NCI-H526 treated with DMSO at 0.1 percent for 48 hours (cell line): ENCODE results near the gene TEX36.
"Not testable (repeated sequence)": the region's sequence is repeated elsewhere in the genome, so short reads cannot be mapped to it uniquely, and the experiment has no call there.

Source experiments
- DNase-seq: peaks from one replicate; lab custom pipeline; 2025; lab: John Stamatoyannopoulos, UW

Gene TEX36, protein sequence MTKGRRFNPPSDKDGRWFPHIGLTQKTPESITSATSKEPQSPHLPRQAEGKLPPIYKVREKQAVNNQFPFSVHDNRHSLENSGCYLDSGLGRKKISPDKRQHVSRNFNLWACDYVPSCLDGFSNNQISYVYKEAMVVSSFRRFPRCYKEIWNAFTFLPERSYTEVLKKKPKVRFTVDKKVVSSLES

DNA sequence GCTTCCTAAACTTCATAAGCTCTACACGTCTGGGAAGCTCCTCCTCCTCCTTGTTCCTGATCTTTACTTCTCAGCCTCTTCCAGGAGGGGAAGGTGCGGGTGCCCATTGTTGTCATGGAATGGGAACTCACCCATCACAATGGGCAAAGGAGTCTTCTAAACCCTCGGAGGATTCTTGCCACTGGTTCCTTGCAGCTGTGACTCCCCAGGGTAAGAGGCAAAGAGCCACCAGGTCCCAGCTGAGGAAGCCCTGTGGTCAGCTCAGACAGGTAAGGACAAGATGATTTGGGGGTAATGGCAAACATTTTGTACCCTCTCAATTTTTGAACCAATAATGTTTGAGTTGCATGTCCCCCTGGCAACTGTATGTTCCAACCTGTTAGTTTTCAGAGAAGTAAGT, at the start of gene TEX36:
TEX36 (minus strand) TSS at position 101 of the 400 bp plus-strand sequence. CDS start 174 bp downstream, outside the sequence.
- no peak for DNase-seq

DNA sequence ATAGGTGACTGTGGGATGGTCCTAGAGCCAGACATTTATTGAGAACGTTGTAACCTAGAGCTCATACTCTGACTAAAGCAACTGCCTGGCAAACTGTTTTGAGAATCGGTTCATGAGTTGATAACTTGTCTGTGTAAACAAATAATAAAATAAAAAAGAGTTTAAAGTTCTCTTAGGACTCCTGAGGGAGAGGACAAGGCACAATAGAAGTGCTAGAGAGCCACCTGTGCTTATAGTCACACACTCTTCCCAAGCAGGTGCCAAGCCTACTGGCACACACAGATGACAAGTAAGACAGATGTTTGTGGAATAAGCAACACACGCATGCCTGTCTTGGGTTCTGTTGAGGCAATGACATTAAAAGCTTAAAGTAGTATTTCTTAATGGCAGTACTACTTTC, 44.5 kb upstream of the TEX36 start:
- no peak for DNase-seq

DNA sequence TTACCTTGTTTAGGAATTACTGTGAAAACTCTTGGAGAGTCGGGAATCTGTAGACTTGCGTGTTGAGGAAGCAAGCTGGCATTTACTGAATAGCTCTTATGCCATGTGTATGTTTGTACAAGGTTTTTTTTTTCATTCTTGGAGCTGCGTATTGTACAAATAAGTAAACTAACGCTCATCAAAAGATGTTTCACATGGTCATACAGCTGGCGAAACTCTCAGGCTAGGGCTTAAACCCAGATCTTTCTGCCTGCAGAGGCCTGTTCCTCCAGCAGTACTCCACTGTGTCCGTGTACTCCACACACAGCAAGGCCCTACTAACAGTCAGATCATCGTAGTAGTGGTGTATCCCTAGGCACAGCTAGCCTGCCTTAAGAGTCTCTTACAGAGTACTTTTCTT, 44.0 kb upstream of the TEX36 start:
- DNase-seq = no peak

DNA sequence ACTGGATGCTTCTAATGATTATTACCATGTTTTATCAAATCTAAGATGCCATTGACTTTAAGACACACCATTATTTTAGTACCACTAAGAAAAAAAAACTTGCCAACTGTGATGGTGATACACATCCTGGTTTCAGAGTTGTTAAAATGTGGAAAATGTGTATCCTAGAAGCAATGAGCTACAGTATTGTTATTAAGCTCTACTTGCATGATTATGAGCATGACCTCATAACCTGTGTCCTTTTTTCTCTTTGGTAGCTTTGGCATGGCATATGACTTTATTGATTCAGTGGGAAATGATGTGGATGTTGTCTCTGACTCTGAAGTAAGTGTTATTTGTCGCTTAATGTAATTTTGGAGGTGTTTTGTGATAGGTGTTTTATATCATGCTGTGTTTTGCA, 39.8 kb upstream of the TEX36 start:
- DNase-seq = no peak

DNA sequence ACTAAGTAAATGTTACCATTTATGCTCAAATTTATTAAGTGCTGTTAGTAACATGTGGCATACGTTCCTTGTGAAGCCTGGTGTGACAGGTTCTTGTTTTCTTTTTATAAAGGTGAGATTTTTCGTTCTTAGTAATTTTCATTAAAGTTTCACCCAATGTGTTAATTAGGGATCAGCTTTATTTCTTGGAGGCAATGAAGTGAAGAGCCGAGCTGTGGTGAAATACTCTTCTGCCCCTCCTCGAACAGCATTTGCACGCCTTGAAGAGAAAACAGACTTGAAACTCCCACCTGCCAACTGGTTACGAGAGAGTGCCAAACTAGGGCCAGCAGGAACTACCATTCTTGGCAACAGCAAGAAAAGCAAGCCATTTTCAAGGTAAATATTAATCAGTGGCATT, 38.1 kb upstream of the TEX36 start:
- no peak for DNase-seq

DNA sequence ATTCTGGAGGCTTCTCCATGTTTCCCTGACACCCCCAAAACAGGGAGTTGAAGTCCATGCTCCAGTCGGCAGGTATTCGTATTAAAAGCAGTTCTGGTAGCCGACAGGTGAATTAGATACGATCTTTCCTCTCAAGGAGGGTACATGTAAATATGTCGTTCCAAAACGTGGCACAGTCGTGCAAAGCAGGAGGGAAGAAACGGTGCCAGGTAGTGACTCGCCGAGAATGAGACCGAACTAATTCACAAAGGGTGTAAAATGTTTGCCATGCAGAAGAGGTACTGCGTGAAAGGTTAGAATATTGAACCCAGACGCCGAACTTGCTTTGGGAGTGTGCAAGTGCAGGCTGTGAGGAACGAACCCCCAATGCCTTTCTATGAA, 37.0 kb upstream of the TEX36 start:
- DNase-seq = no peak

DNA sequence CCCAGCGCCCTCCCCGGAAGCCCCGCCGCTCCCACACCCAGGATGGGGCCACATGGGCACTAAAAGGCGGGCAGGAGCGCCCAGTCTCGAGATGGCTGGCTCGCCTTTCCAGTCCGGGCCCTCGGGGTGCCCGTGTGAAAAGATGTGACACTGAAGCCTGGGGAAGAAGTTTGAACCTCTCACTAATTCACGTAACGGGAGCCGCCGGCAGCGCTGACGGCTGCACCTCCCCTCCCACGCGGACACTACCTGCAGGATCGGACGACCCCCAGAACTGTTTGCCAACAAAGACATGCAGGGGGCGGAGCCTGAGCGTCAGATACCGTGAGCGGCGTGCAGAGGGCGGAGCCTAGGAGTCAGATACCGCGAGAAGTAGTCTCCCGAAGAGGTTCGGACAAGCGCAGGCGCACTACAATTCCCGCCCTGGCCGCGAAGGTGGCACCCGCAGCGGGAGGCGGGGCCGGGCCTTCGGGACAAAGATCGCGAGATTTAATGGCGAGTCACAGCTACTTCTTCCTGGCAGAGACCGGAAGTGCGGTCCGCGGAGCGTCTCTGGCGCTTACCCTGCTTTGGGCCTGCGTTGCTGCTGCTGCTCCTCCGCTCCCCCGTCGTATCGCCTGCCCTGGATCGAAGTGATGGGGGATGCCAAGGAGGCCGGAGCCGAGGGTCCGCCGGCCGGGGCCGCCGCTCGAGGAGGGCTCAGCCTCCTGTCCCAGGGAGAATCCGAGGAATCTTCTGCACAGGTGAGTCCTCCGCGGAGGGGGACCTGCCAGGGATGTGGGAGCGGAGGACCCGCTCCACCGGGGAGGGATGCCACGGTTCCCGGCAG, 36.4 kb upstream of the TEX36 start, which contains the start of gene EDRF1:
EDRF1 (plus strand) TSS at position 537 of the 829 bp plus-strand sequence; CDS start at position 636, 99 bp downstream.
- DNase-seq = peak; percentile 92

DNA sequence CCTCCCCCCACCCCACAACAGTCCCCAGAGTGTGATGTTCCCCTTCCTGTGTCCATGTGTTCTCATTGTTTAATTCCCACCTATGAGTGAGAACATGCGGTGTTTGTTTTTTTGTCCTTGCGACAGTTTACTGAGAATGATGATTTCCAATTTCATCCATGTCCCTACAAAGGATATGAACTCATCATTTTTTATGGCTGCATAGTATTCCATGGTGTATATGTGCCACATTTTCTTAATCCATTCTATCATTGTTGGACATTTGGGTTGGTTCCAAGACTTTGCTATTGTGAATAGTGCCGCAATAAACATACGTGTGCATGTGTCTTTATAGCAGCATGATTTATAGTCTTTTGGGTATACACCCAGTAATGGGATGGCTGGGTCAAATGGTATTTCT, 31.8 kb upstream of the TEX36 start:
- DNase-seq = not testable (repeated sequence)

DNA sequence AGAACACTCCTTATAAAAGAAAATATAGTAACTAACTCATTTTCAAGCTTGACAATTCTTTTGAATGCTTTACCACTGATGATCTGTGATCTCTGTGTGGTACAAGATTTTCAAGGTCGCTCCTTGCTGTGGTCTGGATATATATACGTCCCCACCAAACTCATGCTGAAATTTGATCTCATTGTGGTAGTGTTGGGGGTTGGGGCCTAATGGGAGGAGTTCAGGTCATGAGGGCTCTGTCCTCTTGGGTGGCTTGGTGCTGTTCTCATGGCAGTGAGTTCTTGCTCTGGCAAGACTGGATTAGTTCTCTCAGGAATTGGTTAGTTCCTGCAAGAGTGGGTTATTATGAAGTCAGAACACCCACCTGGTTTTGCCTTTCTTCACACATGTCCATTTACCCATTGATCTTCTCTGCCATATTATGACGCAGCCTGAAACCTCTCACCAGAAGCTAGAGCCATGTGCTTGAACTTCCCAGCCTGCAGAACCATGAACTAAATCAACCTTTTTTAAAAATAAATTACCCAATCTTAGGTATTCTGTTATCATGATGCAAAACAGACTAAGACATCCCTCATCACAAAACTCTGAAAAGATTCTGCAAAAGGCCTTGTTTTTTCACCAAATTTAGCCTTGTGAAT, 28.3 kb upstream of the TEX36 start:
- no peak for DNase-seq

DNA sequence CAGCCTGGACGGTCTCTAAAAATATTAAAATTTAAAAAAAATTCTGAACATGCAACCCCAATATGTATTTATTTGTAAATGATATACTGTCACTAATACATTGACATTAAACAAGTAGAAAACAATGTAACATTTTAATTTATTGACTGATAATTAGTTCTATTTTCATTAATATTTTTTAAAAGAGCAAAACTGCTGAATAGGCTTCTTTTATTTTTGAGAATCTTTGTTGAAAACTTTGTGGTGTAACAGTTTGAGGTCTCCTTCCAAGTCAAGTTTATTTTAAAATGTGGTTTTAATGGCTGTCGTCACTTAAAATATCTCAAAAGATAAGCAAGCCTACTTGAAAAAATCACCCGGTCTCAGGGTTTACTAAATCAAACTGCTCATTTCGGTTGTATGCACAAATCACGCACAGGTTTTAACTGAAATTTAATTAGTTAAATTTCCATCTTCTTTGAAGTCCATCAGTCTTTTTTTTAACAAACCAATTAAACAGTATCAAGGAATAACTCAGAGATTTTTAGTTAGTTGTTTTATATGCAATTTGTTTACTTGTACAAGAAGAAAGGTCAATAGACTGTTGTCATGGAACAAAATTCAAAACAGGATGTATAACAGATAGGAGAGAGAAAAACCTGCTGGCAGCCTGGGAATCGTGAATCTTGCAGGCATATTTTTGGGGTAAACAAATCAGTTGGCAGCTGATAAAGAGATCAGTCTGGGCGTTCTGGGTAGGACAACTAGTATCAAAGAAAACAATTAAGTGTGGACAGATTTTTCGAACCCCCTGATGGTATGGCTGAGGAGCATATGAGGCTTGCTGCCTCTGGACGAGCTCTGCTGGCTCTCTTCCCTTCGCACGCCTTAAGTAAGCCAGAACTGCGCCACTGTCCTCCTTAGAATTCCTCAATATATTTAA, 26.9 kb upstream of the TEX36 start:
- no peak for DNase-seq

DNA sequence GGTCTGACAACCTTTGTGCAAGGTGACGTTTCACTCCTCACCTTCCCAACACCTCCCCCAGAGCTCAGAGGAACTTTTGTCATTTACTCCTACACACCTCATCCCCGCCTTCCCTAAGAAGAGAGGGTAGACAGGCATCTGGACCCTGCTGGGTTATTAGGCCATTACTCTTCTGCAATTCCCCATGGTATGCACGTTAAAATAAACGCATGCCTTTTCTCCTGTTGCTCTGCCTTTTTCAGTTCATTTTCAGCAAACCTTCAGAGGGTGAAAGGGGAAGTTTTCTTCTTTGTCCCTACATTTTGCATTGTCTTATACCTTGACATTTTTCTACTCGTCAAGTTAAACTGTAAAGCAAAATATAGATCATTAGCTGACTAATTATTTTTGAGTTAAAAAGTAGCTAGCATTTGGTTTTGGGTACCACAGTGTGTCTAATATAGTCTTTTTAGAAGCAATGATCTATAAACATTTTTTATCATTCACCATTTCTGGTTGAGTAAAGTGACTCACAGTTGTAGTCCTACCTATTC, 26.1 kb upstream of the TEX36 start:
- no peak for DNase-seq

DNA sequence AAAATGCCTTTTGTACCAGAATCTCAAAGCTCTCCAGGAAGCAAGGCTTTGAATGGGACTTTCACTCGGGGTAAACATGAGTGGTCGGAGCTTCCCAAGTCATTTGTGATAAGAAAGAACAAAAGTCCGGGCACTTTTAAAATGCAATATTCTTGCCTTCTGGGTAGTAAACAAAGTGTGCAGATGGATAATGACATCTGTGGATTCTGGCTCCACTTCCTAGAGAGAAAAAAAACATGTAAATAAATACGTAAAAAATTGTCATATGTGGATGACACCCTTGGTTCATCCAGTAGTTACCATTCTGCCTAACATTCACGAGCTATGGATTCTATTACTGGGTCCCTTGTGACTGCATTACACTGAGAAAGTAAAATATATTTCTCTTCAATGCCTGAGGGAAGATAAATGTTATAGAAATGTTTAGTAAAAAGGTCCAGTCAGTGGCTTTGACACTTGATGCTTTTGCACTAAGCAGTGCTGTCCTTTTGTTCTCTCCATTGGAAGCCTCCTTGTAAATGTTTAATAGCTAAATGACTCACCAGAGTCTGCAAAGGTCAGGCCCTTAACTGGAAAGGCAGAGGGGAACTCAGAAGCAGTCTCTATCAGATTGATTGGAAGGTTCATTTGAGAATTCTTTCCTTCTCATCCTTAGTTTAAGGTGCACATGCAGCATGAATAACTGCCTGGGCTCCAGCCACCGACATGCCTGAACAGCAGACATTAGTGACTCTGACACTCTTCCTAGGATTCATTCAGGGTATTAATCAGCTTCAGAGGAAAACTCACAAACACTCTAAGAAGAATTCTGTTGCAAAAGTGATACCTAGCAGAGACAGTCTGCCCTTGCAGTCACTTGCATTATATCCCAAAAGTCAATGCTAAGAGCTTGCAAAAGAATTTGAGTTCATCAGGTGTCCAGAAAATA, 24.8 kb upstream of the TEX36 start:
- no peak for DNase-seq

DNA sequence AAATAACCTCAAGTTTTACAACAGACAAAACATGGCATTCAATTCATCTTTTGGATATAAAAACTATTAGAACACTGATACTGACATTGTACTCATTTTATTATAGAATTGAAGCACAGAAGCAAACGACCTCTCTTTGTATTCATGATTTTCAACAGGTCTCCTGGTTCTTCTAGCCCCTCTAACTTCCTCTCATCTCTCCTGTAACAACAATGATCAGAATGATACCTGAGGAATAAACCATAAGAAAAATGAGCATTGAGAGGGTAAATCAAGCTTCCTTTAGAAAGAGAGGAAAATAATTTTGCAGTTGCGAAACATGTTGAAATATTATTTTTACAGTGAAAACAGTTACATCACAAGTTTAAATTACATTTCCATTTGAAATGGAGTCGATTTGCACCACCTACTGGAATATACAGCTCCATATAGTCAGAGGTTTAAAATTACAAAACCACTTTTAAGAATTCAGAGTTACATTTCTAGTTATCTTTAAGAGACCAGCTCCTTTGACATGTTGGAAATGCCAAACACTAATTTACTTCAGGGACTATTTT, 17.5 kb upstream of the TEX36 start:
- no peak for DNase-seq

DNA sequence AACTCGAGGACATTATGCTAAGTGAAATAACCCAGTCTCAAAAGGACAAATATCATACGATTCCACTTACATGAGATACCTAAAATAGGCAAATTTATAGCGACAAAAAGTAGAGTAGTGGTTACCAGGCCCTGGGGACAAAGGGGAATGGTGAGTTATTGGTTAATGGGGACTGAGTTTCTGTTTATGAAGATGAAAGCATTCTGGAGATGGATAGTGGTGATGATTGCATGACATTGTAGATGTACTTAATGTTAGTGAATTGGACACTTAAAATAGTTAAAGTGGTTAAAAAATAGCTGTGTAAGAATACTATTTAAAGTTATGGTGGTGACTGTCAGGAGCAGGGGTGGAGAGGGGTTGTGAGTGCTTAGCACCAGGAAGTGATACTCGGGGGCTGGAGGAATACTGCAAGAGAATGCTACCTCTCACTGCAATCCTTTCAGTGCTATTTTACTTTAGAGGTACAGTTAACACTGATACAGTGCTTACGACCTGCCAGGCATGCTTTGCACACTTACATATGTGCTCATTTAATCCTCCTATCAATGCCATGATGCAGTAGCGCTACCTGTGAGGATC, 16.7 kb upstream of the TEX36 start:
- no peak for DNase-seq

DNA sequence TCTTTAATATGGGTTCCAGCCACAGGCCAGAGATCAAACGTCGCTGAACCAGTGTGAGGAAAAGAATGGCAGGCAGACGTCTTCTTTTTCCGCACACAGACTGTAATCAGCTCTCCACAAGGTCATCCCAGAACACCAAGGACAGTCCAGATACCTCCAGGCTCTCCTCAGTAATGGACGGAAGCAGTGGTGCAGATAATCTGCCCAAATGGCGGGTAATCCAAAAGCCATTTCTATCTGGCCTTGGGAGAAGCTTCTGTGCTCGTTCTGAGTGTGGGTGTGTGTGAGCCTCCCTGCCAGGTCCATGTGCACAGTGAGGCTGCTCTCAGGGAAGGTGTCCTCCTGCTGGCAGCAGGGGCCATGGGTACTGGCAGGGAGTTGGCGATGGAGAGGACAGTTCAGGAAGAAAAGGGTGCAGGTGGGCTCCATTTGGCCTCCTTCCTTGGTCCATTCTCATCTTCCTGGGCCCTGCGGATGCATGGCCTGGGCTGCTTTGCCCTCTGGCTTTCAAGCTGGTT, 15.6 kb upstream of the TEX36 start:
- no peak for DNase-seq

DNA sequence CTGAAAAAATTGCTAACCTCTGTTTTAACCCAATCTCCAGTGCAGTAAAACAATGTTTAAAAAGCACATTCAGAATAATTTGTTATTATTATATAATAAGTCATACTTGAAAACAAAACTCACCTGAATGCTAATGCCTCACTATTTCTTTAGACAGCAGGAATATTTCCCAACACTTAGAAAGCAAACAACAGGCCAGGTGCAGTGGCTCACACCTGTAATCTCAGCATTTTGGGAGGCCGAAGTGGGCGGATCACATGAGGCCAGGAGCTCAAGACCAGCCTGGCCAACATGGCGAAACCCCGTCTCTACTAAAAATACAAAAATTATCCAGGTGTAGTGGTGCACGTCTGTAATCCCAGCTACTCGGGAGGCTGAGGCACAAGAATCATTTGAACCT, 13.9 kb upstream of the TEX36 start:
- DNase-seq = not testable (repeated sequence)

DNA sequence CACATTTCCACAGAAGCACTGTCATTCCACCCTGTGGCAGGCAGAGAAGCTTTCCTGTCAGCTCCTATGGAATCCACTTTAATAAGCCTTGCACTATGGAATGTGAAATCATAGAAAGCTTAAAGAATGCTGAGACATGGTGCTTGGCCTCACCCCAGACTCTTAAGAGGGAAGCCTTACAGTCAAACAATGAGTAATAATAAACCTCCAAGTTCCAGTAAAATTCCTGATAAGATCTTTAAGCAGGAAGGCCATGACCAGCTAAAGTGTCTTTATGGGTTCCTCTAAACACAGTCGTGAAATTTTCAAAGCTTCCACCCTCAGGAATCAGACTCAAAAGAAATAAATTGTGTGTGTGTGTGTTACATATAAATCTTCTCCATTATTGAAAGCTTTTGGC, 11.9 kb upstream of the TEX36 start:
- no peak for DNase-seq

DNA sequence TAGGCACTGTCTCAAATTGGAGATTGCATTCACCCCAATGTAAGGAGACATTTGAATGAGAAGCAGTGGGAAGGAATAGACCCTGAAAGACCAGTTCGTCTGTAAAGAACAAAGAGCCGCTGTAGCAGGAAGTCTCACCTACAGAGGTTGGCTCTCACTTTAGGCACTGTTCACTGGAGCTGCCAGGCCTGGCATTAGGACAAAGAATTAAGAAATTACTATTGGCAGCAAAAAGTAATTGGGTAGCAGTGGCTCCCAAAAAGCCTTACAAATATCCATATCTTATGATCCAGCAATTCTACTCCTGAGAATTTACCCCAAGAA, 10.5 kb upstream of the TEX36 start:
- DNase-seq = no peak

DNA sequence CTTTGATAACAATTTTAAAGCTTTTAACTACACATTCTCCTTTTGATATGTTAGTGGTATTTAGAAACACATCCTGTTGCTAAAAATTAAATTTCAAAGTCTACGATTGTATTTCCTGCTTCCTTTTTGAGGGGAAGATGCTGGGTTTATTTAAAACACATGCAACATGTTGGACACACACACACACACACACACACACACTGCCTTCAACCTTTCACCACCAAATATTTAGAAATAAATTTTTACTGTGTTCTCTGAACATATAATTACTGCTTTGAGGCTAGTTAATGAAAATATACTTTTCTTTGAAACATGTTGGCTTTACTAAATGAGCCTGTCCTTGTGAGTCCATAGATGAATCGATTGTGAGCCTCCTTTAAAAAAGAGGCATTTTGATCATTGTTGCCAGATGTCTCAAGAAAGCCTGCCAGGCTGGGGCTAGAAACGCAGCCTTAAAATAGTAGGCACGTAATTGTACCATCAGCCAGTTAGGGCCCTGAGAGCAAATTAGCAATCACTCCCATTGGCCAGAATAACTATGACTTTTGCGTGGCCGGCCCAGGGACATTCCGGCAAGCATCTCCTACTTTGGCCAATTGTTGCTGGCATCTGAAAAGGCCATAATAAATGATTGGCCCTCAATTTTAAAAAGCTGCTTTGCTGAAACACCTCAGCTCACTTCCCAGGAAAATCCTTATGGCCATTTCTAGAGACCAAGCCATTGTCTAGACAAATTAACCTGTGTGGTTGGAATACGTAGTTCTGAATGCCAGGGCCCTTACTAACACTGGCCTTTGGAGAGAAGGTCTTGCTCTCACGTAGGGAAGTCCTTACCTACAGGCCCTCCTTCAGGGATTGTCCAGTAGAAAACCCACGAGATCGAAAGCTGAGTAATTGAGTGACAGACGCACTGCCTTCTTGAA, 9.9 kb upstream of the TEX36 start:
- DNase-seq = no peak
